ENCODE measurements around the gene PDYN. TPM values are rescaled to one million over a fixed set of nuclear protein-coding genes. Genes with fewer than 3 reads are reported as not detected.

PDYN gene
- total and polyA plus RNA-seq, 4 donors, result not detected

DNA sequence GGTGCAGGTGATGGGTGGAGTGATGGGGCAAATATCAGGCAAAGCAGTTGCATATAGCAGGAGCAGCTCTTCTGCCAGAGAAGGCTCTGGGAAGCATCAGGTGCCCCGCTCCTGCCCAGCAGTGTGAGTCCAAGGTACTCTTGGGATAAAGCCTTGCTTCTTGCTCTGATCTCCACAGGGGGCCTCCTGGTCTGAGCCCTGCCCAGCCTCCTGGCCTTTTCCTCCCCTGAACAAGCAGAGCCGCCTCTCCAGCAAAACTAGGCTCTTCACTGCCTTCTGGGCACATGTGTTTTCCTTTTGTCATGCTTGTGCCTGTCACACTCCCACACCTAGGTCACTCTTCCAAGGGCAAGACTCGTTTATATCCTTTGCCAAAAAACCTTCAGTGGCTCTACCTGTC is 64.4 kb downstream of the PDYN start:
- intact Hi-C loops (cut with DNase I), result no loop called here
- no peak overlapping the region for H3K4me3 ChIP-seq (ENCODE audit: low read length in 2 of 2)
- DNase-seq, result peak in 1 of 2 donors; percentile 10

DNA sequence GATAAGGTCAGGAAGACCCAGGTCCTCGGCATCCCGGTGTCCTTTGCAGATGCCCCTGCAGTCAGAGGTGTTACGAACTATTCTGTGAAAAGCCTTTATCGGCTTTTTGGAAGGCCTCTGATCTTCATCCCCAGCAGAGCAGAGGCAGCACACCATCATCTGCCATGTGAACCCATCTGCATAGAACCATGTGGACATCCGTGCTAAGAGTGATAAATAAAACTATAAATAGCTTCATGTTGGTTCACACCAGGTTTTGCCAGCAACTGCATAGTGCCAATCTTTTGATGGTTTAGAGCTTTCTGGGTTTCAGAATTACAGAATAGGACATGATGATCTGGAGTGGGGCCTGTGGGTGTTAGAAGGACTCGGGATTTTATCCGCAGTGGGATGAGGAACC is 65.1 kb downstream of the PDYN start:
- DNase-seq (peak in 1 of 2 donors; percentile 19), ATAC-seq (ENCODE audit: low FRiP score) (no peak)
- H3K27me3 ChIP-seq (ENCODE audit: control insufficient read depth in 1 of 2, insufficient read depth in 2 of 2, low read length in 1 of 2), result no peaks in the 10 kb centered on the region
- H3K4me3 ChIP-seq (ENCODE audit: low read length in 2 of 2), result no peak overlapping the region
- intact Hi-C loops (cut with DNase I), result no loop called here
- no peaks in the 10 kb centered on the region for H3K36me3 ChIP-seq (ENCODE audit: control insufficient read depth in 1 of 2, insufficient read depth in 2 of 2, low read length in 1 of 2)
- no peaks in the 10 kb centered on the region for H3K4me1 ChIP-seq (ENCODE audit: control insufficient read depth in 1 of 2, insufficient read depth in 2 of 2, low read length in 2 of 2)
- 73 to 82% methylated on average over 7 of the region's 7 CpGs for WGBS, 2 donors
- H3K27ac ChIP-seq (ENCODE audit: low read depth in 1 of 2, low read length in 2 of 2), result no peak overlapping the region
- no peaks in the 10 kb centered on the region for H3K9me3 ChIP-seq (ENCODE audit: control insufficient read depth, low read length)

More for the DNA sequence above, 64.4 kb downstream of the PDYN start:
- WGBS, 2 donors, result 61 to 91% methylated on average over 3 of the region's 3 CpGs
- Histone ChIP-seq H3K27me3 (ENCODE audit: control insufficient read depth in 1 of 2, insufficient read depth in 2 of 2, low read length in 1 of 2) (no peaks in the 10 kb centered on the region), H3K36me3 (ENCODE audit: control insufficient read depth in 1 of 2, insufficient read depth in 2 of 2, low read length in 1 of 2) (no peaks in the 10 kb centered on the region), H3K27ac (ENCODE audit: low read depth in 1 of 2, low read length in 2 of 2) (no peak overlapping the region), H3K9me3 (ENCODE audit: control insufficient read depth, low read length) (no peaks in the 10 kb centered on the region), H3K4me1 (ENCODE audit: control insufficient read depth in 1 of 2, insufficient read depth in 2 of 2, low read length in 2 of 2) (no peaks in the 10 kb centered on the region)
- ATAC-seq (ENCODE audit: low FRiP score), result no peak

Other genes with a start within 250 kb of the PDYN start
- 10 to 100 TPM; 41.4 to 62.9 TPM for gene SIRPA, start 98.7 kb downstream of the PDYN start, total RNA-seq
- gene SIRPA, start 98.7 kb downstream of the PDYN start, polyA plus RNA-seq, result 10 to 100 TPM; 14.8 to 15.3 TPM
- gene STK35, start 107.8 kb upstream of the PDYN start, total RNA-seq, result 10 to 100 TPM; 10.5 to 13.8 TPM
- gene STK35, start 107.8 kb upstream of the PDYN start, polyA plus RNA-seq, result 1 to 10 TPM; 1.6 to 5.1 TPM